Adrenal gland (tissue), 12 donors: ENCODE measurements around the gene CREB3L4. TPM values are rescaled to one million over a fixed set of nuclear protein-coding genes. Genes with fewer than 3 reads are reported as not detected.

Source experiments
- DNase-seq, 7 donors: peaks; one replicate each; pipeline ENCODE4 v3.0.0-alpha.2; 2019 to 2020
- H3K27ac ChIP-seq, 5 donors: fragments of 200-600 bp; sonication (generic) in 4 of 5; 1 replicate in 3 of 5; 2 replicates in 2 of 5; pipeline versions ENCODE4 v1.5.1 to v1.8.0; 2016 to 2020; ENCODE audit warnings: mild to moderate bottlenecking in 1 of 5
- H3K27me3 ChIP-seq: fragments of 200-600 bp; 2 replicates; pipeline ENCODE4 v1.8.0; 2021
- H3K36me3 ChIP-seq, 2 donors: fragments of 200-600 bp; replicated peaks in 1 of 2; 1 replicate in 1 of 2; 2 replicates in 1 of 2; pipeline versions ENCODE4 v1.5.1 to v1.8.0; 2018 to 2022
- H3K4me1 ChIP-seq, 2 donors: fragments of 200-600 bp; replicated peaks in 1 of 2; 1 replicate in 1 of 2; 2 replicates in 1 of 2; pipeline versions ENCODE4 v1.5.1 to v1.8.0; 2018 to 2021
- H3K4me3 ChIP-seq, 4 donors: fragments of 200-600 bp; sonication (generic) in 3 of 4; one replicate each; pipeline ENCODE4 v1.5.1; 2016 to 2018
- H3K9me3 ChIP-seq, 3 donors: fragments of 200-600 bp; sonication (generic) in 1 of 3; replicated peaks in 1 of 3; 1 replicate in 2 of 3; 2 replicates in 1 of 3; pipeline versions ENCODE4 v1.5.1 to v1.8.0; 2016 to 2021
- POLR2A ChIP-seq, 2 donors: fragments of 450-650 bp; IDR thresholded peaks; one replicate each; pipeline ENCODE4 v1.6.1; 2017; ENCODE audit warnings: antibody characterized with exemption in 2 of 2, mild to moderate bottlenecking in 2 of 2, moderate library complexity in 1 of 2
- WGBS, 4 donors: extraction: QIAGEN DNeasy Blood & Tissue Kit in 2 of 4; methylation state at CpG; one replicate each; pipeline versions ENCODE4 v1.1.5 to v1.1.7; 2013 to 2017; 5-methylcytosine and 5-hydroxymethylcytosine counted together
- intact Hi-C, 2 donors: fragments of 100-400 bp; cut with DNase I; formaldehyde crosslinking; loops; one replicate each; pipeline versions ENCODE4 v1.14.1 to v1.15.0; 2022 to 2023
- polyA plus RNA-seq, 3 donors: library from polyadenylated mRNA; stranded (reverse); fragments of 200-250 nt in 2 of 3; fragments of 350-450 nt in 1 of 3; fragmentation: Illumina TruSeq in 1 of 3; extraction: RNeasy Lipid Tissue Mini Kit (QIAGEN cat#74804) in 1 of 3; gene quantifications; one replicate each; pipeline ENCODE4 v1.2.3, GENCODE V29; 2013 to 2014
- total RNA-seq, 9 donors: library from RNA; depleted of rRNA in 4 of 9; stranded (reverse); fragments of >200 nt in 4 of 9; fragments of 120-200 nt in 1 of 9; fragmentation: NEBNext Ultra II Directional in 1 of 9; extraction: Animal tissue kit (Norgen Biotek cat#: 25700) in 1 of 9; gene quantifications; one replicate each; pipeline versions ENCODE4 v1.1.0 to v1.2.4, GENCODE V29; 2013 to 2023
- TF ChIP-seq, protein P1 (sequence below), 6 experiments: fragments of 450-650 bp in 4 of 6; fragments of 200-600 bp in 2 of 6; sonication (generic) in 1 of 6; IDR thresholded peaks; 1 replicate in 5 of 6; 2 replicates in 1 of 6; pipeline versions ENCODE4 v1.5.1 to v1.8.0; 2016 to 2021; ENCODE audit warnings: antibody characterized with exemption in 6 of 6, mild to moderate bottlenecking in 2 of 6, moderate library complexity in 1 of 6
- donor health status: healthy with polysubstance abuse.
- donor health status: Bipolar disorder and iron deficiency.
- donor health status: DM: yes; HTN: yes; CAD: no.
- donor health status: DM: no; HTN: no; CAD: no.
- donor health status: DM: no; HTN: no; CAD: no.
- donor health status: DM: yes; HTN: yes; CAD: no.

The CREB3L4 gene
- total and polyA plus RNA-seq, 12 donors, result 5.1 to 21.8 (median 15.1) TPM

DNA sequence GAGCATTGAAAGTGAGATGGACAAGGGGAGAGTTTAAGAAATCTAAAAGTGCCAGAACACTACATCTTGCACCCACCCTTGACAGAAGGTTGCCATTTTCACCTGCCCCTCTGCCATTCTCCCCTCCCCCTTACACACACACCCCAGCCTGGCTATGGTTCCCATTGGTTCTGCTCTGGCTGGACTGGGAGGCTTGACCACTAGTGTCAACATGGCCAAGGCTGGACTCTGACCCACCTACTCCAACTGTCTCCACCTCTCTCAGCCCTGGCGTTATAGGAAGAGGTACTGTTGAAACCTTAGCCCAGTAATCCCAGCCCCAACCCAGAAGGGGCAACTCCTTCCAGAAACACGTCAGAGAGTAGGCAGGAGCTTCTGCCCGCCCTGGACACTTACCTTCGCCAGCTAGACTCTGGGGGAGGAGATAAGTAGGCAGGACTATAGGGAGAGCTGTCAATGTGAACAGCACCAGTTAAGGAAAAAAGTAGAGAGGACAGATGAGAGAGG is 13.8 kb upstream of the CREB3L4 start:
- peaks cover 0 to 48% of the 10 kb centered on the region in 2 donors for H3K36me3 ChIP-seq
- no peak overlapping the region for H3K27ac ChIP-seq
- H3K4me1 ChIP-seq, result peaks cover 18 to 33% of the 10 kb centered on the region in 2 donors
- no peak for DNase-seq
- 73 to 83% (median 80%) methylated on average over 4 of the region's 4 CpGs for WGBS, 4 donors
- no peak overlapping the region for H3K4me3 ChIP-seq
- intact Hi-C loops, result loop anchor here in 1 of 2 donors (5.0 kb wide), 1 partner anchor 42 kb away; no protein-coding TSS in a partner anchor
- H3K9me3 ChIP-seq, result no peaks in the 10 kb centered on the region
- TF ChIP-seq, protein P1, sequence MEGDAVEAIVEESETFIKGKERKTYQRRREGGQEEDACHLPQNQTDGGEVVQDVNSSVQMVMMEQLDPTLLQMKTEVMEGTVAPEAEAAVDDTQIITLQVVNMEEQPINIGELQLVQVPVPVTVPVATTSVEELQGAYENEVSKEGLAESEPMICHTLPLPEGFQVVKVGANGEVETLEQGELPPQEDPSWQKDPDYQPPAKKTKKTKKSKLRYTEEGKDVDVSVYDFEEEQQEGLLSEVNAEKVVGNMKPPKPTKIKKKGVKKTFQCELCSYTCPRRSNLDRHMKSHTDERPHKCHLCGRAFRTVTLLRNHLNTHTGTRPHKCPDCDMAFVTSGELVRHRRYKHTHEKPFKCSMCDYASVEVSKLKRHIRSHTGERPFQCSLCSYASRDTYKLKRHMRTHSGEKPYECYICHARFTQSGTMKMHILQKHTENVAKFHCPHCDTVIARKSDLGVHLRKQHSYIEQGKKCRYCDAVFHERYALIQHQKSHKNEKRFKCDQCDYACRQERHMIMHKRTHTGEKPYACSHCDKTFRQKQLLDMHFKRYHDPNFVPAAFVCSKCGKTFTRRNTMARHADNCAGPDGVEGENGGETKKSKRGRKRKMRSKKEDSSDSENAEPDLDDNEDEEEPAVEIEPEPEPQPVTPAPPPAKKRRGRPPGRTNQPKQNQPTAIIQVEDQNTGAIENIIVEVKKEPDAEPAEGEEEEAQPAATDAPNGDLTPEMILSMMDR (IDR thresholded peaks at IDR 0.05), result no peak
- no peak for TF ChIP-seq POLR2A (IDR thresholded peaks at IDR 0.05)
- H3K27me3 ChIP-seq, result no peaks in the 10 kb centered on the region

DNA sequence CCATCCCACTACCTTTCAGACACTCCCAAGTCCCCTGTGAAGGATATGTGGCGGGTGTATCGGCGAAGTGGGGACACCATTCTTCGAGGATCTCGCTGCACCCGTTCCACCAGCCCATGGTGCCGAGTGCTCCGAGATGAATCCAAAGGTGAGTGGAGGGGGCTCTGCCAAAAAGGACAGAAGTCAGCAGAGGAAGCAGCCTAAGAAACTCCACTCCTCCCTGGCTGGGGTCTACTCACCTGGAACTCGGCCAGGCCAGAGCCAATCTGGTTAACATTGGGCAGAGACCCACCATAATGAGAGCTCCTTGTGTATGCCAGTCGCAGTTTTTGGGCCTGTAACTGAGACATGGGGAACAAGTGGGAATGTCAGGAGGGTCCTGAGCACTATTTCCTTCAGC is 12.9 kb upstream of the CREB3L4 start:
- peak overlapping the region in 2 of 5 donors; percentile 32 to 40 for H3K27ac ChIP-seq
- intact Hi-C loops, result loop anchor here in 1 of 2 donors (5.0 kb wide), 1 partner anchor 43 kb away; no protein-coding TSS in a partner anchor
- TF ChIP-seq, protein P1 (IDR thresholded peaks at IDR 0.05), result no peak
- H3K27me3 ChIP-seq, result no peaks in the 10 kb centered on the region
- peaks cover 0 to 41% of the 10 kb centered on the region in 2 donors for H3K36me3 ChIP-seq
- 84 to 94% (median 92%) methylated on average over 10 of the region's 10 CpGs for WGBS, 4 donors
- no peaks in the 10 kb centered on the region for H3K9me3 ChIP-seq
- H3K4me3 ChIP-seq, result no peak overlapping the region
- peaks cover 21 to 40% of the 10 kb centered on the region in 2 donors for H3K4me1 ChIP-seq
- DNase-seq, result no peak

DNA sequence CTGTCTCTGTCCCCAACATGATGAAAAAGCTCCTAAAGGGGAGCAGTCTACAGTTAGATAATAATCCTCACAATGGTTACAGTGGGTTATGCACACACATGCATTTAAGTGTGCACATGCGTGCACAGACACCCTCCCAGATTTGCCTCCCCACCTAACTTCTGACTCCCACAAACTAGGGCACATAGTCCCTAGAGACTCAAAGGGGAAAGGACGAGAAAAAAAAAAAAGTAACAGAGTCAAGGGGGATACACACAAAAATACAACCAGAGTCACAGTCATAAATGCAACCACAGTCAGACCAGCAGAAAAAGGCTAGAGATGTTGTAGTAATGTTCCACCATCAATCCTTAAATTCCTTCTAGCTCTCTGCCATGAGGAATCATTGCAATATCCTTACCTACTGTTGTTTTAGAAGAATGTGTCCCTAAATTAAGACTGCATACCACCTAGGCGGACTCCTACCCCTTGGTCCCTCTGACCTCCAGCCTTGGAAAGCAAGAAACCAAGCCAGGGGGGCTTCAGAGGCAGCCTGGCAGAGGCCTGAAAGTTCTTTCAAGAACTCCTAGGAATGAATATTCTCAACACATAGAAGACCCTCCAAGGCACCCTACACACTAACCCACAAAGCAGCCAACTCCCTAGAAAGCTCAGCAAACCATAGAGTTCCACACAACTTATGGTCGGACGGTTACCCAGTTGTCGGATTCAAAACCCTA is 10.5 kb upstream of the CREB3L4 start:
- intact Hi-C loops, result no loop called here
- H3K36me3 ChIP-seq, result peaks cover 0 to 34% of the 10 kb centered on the region in 2 donors
- DNase-seq, result no peak
- no peaks in the 10 kb centered on the region for H3K27me3 ChIP-seq
- H3K4me1 ChIP-seq, result peaks cover 23 to 50% of the 10 kb centered on the region in 2 donors
- peak overlapping the region in 3 of 4 donors; percentile 64 to 85 (median 81) for H3K4me3 ChIP-seq
- TF ChIP-seq, protein P1 (IDR thresholded peaks at IDR 0.05), result no peak
- no peak for TF ChIP-seq POLR2A (IDR thresholded peaks at IDR 0.05)
- H3K9me3 ChIP-seq, result no peaks in the 10 kb centered on the region
- 24 to 38% (median 34%) methylated on average over 6 of the region's 6 CpGs for WGBS, 4 donors
- H3K27ac ChIP-seq, result peak overlapping the region in 4 of 5 donors; percentile 82 to 93 (median 87)

DNA sequence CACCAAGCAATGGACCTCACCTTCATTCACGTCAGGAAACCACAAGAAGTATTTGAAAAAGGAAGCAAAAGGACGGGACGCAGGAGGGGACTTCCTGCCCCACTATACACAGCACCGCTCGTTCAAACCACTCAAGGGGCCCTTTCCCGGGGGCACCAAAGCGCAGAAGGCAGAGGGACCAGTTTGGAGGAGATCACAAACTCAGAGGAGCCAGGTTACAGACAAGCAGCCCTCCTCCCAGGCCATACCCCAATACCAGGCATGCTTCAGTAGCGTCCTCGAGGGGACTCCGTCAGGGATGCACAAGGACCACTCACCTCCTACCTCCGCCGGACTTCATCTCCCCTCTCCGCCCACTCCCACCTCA is 10.0 kb upstream of the CREB3L4 start:
- H3K27me3 ChIP-seq, result no peaks in the 10 kb centered on the region
- no peaks in the 10 kb centered on the region for H3K9me3 ChIP-seq
- no peak for DNase-seq
- peaks cover 28 to 53% of the 10 kb centered on the region in 2 donors for H3K4me1 ChIP-seq
- 0 to 3% (median 1%) methylated on average over 10 to 13 of the region's 13 CpGs for WGBS, 4 donors
- H3K27ac ChIP-seq, result peak overlapping the region; percentile 78 to 93 (median 82)
- H3K4me3 ChIP-seq, result peak overlapping the region; percentile 64 to 85 (median 74)
- TF ChIP-seq, protein P1 (IDR thresholded peaks at IDR 0.05), result no peak
- TF ChIP-seq POLR2A (IDR thresholded peaks at IDR 0.05), result no peak
- H3K36me3 ChIP-seq, result peaks cover 0 to 28% of the 10 kb centered on the region in 2 donors
- intact Hi-C loops, result no loop called here
